Measurements from ENCODE around the gene ASCL5.
"Not testable (repeated sequence)": the region's sequence is repeated elsewhere in the genome, so short reads cannot be mapped to it uniquely, and the experiment has no call there.

Gene ASCL5, protein sequence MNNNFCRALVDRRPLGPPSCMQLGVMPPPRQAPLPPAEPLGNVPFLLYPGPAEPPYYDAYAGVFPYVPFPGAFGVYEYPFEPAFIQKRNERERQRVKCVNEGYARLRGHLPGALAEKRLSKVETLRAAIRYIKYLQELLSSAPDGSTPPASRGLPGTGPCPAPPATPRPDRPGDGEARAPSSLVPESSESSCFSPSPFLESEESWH

GRCh38 chr1:201126832-201127754 is at the start of gene ASCL5:
TSS of gene ASCL5 (minus strand) at chr1:201127184. CDS start at chr1:201115372, 11,812 bp downstream.
- no peak for DNase-seq

DNA sequence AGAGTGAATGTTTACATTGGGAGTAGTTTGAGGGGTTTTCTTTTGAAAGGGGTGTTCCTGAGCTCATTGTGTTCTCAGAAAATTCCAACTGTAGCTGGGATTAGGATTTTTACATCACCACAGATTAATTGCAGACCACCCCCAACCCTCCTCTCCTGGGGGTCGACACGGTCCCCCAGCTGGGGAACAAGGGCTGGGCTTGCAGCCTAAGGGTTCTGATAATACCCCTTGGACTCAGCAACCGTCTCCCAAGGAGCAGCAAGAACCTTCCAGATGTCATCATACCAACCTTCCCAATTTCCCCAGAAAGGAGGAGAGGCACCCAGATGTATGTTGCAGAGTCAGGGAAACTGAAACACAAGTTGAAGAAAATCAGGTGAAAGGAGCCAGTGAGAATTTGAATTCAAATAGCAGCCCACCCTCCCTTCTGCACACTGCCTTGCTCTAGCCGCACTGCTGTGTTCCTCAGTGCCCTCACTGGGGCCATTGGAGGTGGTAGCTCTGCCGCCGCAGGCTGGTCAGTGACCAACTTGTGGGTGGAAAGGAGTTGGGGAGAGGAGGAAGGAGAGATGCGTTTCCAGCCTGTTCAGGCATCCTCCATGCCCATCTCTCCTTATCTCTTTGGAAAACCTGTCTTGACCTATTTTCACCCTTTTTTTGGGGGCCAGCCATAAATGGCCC is 49.0 kb upstream of the ASCL5 start:
- no peak for DNase-seq

DNA sequence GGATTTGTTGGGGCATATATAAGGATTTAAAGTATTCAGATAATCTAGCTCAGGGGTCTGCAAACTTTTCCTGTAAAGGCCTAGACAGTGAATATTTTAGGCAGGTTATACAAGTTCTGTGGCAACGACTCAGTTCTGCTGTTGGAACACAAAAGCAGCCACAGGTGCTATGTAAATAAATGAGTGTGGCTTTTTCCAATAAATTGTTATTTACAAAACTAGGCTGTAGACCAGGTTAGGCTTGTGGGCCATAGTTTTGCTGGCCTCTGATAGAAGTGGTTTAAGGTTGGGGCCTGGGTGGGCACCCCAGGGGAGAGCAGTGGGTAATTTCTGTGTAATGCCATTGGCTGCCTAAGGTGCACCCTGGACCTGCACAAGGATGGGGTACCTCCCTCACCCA is 46.8 kb upstream of the ASCL5 start:
- DNase-seq, result no peak

DNA sequence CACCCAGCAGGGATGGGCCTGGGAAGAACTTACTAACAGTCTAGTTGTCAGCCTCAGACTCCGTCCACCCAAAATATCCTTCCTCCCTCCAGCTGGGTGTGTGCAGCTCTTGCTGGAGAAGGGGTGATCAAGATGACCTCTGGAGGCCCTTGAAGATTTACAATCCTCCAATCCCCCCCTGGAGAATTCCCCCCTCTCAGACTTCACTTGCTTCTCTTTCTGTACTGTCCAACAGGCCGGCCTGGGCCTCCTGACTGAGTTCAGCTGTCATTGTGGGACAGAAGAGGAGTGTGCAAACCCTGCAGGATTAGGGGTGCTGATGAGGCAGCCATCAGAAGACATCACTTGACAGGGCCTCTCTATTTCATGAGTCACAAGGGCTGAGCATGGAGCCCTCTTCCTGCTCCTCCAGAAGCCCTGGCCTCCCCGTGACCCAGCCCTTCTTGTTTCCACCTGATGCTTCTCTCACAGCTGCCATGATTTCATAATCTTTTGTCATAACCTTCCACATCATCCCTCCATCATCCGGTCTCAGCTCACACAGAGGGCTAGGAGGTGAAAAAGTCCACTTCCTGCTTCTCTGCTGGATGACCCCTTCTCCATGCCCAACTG is 46.1 kb upstream of the ASCL5 start:
- no peak for DNase-seq

GRCh38 chr1:201172326-201172725 is 45.3 kb upstream of the ASCL5 start:
- DNase-seq, result no peak

GRCh38 chr1:201171063-201172036 is 44.4 kb upstream of the ASCL5 start:
- peak; percentile 47 for DNase-seq

GRCh38 chr1:201170533-201171062 is 43.6 kb upstream of the ASCL5 start:
- peak; percentile 89 for DNase-seq

GRCh38 chr1:201169971-201170532 is 43.1 kb upstream of the ASCL5 start:
- DNase-seq, result no peak

GRCh38 chr1:201169203-201169602 is 42.2 kb upstream of the ASCL5 start:
- DNase-seq, result no peak

DNA sequence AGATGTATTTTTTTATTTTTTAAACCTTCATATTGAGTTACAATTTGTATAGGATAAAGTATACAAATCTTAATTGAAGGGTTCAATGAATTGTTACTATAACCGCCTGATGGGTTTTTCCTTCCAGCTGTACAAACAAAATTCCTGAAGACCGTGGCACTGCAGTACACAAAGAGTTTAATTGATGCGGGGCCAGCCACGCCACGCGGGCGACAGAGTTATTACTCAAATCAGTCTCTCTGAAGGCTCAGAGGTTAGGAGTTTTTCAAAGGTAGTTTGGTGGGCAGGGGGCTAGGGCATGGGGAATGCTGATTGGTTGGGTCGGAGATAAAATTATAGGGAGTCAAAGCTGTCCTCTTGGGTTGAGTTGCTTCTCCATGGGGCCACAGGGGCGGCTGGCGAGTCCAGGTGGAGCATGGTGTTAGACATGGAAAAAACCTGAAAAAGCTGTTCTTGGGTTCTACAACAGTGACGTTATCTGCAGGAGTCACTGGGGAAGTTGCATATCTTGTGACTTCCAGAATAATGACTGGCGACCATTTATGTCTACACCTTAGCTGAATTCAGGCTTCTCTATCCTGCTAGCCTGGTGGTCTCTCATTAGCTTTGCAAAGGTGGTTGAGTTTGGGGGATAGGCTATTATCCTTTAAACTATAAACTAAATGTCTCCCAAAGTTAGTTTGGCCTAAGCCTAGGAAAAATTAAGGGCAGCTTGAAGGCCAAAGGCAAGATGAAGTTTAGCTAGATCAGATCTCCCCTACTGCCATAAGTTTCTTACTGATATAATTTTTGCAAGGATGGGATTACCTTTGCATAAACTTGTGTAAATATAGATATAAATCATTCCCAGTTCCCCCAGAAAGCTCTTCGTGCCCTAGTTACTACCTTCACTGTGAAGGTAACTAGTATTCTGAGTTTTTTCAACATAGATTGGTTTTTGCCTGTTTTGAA is 40.3 kb upstream of the ASCL5 start:
- no peak for DNase-seq

DNA sequence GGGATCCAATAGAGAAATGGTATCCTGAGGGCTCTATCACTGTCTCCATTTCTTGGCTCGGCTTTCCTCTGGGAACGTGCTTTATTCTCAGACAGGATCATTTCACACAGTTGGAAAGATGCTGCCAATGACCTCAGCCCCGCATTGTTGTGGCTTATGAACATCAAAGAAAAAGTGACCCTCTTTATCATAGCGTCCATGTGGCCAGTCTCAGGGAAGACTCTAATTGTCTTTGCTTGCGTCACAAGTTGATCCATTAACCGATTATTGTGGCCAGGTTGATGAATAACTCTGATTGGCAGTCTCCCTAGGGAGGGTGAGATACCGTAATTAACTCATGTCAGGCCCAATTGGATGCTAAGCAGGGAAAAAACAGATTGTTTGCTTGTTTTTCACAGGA is 37.7 kb upstream of the ASCL5 start:
- no peak for DNase-seq

- no peak for DNase-seq
Measured at GRCh38 chr1:201163707-201164106, 36.7 kb upstream of the ASCL5 start.

DNA sequence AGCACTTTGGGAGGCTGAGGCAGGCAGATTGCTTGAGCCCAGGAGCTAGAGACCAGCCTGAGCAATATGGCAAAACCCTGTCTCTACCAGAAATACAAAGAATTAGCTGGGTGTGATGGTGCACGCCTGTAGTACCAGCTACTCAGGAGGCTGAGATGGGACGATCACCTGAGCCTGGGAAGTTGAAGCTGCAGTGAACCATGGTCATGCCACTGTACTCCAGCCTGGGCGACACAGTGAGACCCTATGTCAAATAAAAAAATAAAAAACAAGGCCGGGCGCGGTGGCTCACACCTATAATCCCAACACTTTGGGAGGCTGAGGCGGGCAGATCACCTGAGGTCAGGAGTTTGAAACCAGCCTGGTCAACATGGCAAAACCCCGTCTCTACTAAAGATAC is 36.1 kb upstream of the ASCL5 start:
- DNase-seq, result not testable (repeated sequence)

GRCh38 chr1:201157949-201158348 is 31.0 kb upstream of the ASCL5 start:
- no peak for DNase-seq

GRCh38 chr1:201156819-201157218 is 29.8 kb upstream of the ASCL5 start:
- DNase-seq, result no peak

DNA sequence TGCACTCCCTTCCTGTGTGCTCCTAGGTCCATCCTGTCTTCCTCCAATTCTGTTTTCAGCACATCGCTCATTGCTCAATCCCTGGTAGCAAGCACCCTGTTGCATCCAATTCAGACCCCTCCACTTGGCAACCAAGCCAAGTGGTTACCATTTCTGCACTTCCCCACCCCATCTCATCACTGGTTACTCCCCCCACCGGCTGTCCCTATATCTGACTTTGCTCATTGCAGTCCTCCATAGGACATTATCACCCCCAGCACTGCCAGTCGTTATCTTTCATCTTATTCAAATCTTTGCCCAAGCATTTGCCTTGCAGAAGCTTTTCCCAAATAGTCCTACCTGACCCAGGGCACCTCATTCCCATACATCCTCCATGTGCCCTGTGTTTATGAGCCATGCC is 29.4 kb upstream of the ASCL5 start:
- no peak for DNase-seq

DNA sequence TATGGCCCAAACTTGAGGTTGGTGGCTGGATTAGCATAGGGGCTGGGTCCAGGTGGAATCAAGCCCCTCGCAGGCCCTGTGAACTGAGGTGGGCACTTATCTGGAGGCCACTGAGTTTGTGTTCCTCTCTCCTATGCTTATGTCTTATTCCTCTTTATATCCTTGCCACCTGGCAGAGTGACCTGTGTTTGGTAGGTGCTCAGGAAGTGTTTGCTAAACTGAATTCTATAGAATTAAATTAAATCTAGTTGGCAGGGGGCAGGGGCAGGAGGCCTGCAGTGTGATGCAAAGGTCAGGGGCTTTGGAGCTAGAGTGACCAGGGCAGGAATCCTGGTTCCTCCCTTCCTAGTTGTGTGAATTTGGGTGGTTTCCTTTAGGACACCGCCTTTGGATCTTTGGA is 28.4 kb upstream of the ASCL5 start:
- DNase-seq, result no peak

DNA sequence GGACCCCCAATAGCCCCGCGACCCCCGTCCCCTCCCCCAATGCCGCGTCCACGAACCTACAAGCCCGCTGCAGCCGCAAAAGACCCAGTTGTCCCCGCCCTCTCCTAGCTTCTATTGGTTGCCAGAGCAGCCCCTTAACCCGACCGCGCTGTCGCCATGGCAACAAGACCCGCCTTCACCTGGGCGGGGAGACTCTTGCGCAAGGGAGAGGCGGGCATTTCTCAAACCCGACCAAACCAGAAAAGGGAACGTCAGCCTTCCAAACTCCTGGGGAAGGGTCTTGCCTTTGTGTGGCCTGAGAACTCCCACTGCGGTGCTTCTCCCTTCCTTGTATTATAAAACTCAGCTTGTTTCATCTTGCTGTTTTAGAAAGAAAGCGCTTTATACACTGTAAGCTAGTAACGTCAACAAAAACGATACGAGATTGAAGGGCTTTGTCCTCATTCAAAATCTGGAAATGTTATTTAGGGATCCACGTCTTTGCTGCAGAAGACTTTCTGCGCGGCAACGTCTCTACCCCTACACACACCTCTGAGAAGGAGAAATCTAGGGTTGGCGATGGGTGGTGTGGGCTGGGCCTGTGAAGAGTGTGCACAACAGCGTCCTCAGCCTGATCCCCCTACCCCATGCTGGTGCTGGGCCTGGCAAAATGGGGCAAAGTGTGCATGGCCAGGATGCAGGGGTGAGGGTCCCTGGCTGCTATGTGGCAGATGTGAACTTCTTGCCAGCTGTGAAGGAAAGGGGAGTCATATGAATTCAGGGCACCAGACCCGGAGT is 27.6 kb upstream of the ASCL5 start, which contains the start of gene TMEM9:
TSS of gene TMEM9 (minus strand) at position 86 of the 777 bp plus-strand sequence. CDS start 551 bp downstream, outside the sequence.
- peak; percentile 92 for DNase-seq

Measured in NCI-H2171 (cell line).